Testis (tissue), 3 donors: ENCODE measurements around the gene JTB. TPM values are rescaled to one million over a fixed set of nuclear protein-coding genes. Genes with fewer than 3 reads are reported as not detected.

ENCODE experiments used
- DNase-seq: peaks from one replicate; pipeline ENCODE4 v3.0.0-alpha.2; 2019
- H3K27ac ChIP-seq, 2 donors: fragments of 200-600 bp; sonication (generic); one replicate each; pipeline ENCODE4 v1.5.1; 2019
- H3K27me3 ChIP-seq: fragments of 200-600 bp; sonication (generic); one replicate; pipeline ENCODE4 v1.5.1; 2019
- H3K36me3 ChIP-seq: fragments of 200-600 bp; sonication (generic); one replicate; pipeline ENCODE4 v1.5.1; 2017; ENCODE audit warnings: low read depth; ENCODE audit errors: missing control alignments
- H3K4me1 ChIP-seq: fragments of 200-600 bp; sonication (generic); one replicate; pipeline ENCODE4 v1.5.1; 2019
- H3K4me3 ChIP-seq, 2 donors: fragments of 200-600 bp; sonication (generic); one replicate each; pipeline ENCODE4 v1.5.1; 2017 to 2019
- H3K9me3 ChIP-seq: fragments of 200-600 bp; sonication (generic); one replicate; pipeline ENCODE4 v1.5.1; 2017
- POLR2A ChIP-seq: fragments of 450-650 bp; IDR thresholded peaks from one replicate; pipeline ENCODE4 v1.6.1; 2017; ENCODE audit warnings: antibody characterized with exemption, mild to moderate bottlenecking, moderate library complexity
- WGBS, 2 donors: methylation state at CpG; one replicate each; pipeline ENCODE4 v1.1.5; 2018; 5-methylcytosine and 5-hydroxymethylcytosine counted together
- intact Hi-C: fragments of 100-400 bp; cut with DNase I; formaldehyde crosslinking; loops from one replicate; pipeline ENCODE4 v1.15.1; 2023; ENCODE audit warnings: low total_unique reads
- polyA plus RNA-seq: library from polyadenylated mRNA; stranded (reverse); fragments of 350-450 nt; fragmentation: Illumina TruSeq; extraction: RNeasy Lipid Tissue Mini Kit (QIAGEN cat#74804); gene quantifications from one replicate; pipeline ENCODE4 v1.2.3, GENCODE V29; 2014; ENCODE audit warnings: low read depth, low replicate concordance; ENCODE audit not compliant: insufficient read depth
- total RNA-seq, 2 donors: library from RNA; depleted of rRNA; stranded (reverse); fragments of >200 nt; gene quantifications; one replicate each; pipeline ENCODE4 v1.2.3, GENCODE V29; 2016
- TF ChIP-seq, protein P1 (sequence below), 3 experiments: fragments of 450-650 bp in 2 of 3; fragments of 200-600 bp in 1 of 3; sonication (generic) in 1 of 3; IDR thresholded peaks; one replicate each; pipeline ENCODE4 v1.5.1; 2016 to 2019; ENCODE audit warnings: antibody characterized with exemption in 3 of 3, mild to moderate bottlenecking in 2 of 3, moderate library complexity in 1 of 3

Gene JTB
- total and polyA plus RNA-seq, 3 donors from 2014 or later, result 78.6 to 212 (median 159) TPM

DNA sequence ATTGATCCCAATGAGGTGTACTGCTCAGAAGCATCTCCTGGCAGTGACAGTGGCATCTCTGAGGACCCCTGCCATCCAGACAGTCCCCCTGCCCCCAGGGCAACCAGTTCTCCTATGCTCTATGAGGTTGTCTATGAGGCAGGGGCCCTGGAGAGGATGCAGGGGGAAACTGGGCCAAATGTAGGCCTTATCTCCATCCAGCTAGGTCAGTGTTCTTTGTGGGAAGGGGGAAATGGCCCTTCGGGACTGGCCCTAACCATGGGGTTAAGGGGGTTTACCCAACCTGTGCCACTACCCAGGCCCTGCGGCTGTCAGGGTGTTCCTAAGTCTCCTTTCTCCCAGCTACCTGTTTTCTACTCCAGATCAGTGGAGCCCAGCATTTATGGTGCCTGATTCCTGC is 8.5 kb downstream of the JTB start:
- WGBS, 2 donors, result 89 to 100% methylated on average over 2 of the region's 2 CpGs
- H3K9me3 ChIP-seq, result no peaks in the 10 kb centered on the region
- no peak overlapping the region for H3K4me3 ChIP-seq
- H3K27ac ChIP-seq, result no peak overlapping the region
- H3K27me3 ChIP-seq, result no peaks in the 10 kb centered on the region
- no peaks in the 10 kb centered on the region for H3K36me3 ChIP-seq
- intact Hi-C loops, result no loop called here
- TF ChIP-seq POLR2A, result no peak
- TF ChIP-seq, protein P1, sequence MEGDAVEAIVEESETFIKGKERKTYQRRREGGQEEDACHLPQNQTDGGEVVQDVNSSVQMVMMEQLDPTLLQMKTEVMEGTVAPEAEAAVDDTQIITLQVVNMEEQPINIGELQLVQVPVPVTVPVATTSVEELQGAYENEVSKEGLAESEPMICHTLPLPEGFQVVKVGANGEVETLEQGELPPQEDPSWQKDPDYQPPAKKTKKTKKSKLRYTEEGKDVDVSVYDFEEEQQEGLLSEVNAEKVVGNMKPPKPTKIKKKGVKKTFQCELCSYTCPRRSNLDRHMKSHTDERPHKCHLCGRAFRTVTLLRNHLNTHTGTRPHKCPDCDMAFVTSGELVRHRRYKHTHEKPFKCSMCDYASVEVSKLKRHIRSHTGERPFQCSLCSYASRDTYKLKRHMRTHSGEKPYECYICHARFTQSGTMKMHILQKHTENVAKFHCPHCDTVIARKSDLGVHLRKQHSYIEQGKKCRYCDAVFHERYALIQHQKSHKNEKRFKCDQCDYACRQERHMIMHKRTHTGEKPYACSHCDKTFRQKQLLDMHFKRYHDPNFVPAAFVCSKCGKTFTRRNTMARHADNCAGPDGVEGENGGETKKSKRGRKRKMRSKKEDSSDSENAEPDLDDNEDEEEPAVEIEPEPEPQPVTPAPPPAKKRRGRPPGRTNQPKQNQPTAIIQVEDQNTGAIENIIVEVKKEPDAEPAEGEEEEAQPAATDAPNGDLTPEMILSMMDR (IDR thresholded peaks at IDR 0.05), result no peak
- DNase-seq, result no peak
- H3K4me1 ChIP-seq, result peaks cover 34% of the 10 kb centered on the region

DNA sequence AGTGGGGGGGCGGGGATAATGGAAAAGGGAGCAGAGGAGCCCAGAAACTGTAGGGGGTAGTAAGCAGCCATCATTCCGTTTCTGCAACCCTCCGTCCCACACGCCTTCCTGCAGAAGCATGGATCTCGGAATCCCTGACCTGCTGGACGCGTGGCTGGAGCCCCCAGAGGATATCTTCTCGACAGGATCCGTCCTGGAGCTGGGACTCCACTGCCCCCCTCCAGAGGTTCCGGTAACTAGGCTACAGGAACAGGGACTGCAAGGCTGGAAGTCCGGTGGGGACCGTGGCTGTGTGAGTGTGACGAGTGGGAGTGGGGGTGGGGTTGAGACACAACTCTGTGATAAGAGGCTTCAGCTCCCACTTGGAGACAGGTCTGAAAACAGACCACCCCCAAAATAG is 9.1 kb downstream of the JTB start:
- Histone ChIP-seq H3K27me3 (no peaks in the 10 kb centered on the region), H3K36me3 (no peaks in the 10 kb centered on the region), H3K4me1 (peaks cover 34% of the 10 kb centered on the region), H3K27ac (peak overlapping the region in 1 of 2 donors; percentile 94), H3K4me3 (peak overlapping the region in 1 of 2 donors; percentile 61), H3K9me3 (no peaks in the 10 kb centered on the region)
- WGBS, 2 donors, result 0 to 1% methylated on average over 1 to 13 of the region's 13 CpGs
- TF ChIP-seq, protein P1 (IDR thresholded peaks at IDR 0.05), result no peak
- TF ChIP-seq POLR2A, result no peak
- DNase-seq, result no peak
- intact Hi-C loops, result no loop called here

DNA sequence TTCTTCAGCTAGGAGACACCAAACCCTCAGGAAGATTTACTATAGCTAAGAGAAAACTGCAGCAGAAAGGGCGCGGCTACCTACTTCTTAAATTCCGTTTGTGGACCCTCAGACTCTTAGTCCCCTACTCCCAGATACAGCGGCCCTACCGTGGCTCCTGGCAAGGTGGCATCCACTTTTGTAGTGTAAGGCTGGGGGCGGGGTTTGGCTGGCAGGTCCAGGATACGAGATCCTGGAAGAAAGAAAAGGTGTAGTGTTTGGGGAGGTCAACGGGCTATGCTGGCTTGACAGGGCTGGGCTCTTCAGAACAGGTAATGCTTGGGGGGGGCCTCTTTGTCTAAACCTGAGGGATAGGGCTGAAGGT is 9.5 kb downstream of the JTB start:
- H3K4me1 ChIP-seq, result peaks cover 34% of the 10 kb centered on the region
- intact Hi-C loops, result no loop called here
- no peaks in the 10 kb centered on the region for H3K9me3 ChIP-seq
- TF ChIP-seq, protein P1 (IDR thresholded peaks at IDR 0.05), result no peak
- no peak for TF ChIP-seq POLR2A
- no peaks in the 10 kb centered on the region for H3K27me3 ChIP-seq
- H3K4me3 ChIP-seq, result peak overlapping the region; percentile 61 to 66
- H3K27ac ChIP-seq, result peak overlapping the region; percentile 80 to 94
- WGBS, 2 donors, result 1 to 3% methylated on average over 8 of the region's 8 CpGs
- peak; percentile 58 for DNase-seq
- H3K36me3 ChIP-seq, result no peaks in the 10 kb centered on the region

DNA sequence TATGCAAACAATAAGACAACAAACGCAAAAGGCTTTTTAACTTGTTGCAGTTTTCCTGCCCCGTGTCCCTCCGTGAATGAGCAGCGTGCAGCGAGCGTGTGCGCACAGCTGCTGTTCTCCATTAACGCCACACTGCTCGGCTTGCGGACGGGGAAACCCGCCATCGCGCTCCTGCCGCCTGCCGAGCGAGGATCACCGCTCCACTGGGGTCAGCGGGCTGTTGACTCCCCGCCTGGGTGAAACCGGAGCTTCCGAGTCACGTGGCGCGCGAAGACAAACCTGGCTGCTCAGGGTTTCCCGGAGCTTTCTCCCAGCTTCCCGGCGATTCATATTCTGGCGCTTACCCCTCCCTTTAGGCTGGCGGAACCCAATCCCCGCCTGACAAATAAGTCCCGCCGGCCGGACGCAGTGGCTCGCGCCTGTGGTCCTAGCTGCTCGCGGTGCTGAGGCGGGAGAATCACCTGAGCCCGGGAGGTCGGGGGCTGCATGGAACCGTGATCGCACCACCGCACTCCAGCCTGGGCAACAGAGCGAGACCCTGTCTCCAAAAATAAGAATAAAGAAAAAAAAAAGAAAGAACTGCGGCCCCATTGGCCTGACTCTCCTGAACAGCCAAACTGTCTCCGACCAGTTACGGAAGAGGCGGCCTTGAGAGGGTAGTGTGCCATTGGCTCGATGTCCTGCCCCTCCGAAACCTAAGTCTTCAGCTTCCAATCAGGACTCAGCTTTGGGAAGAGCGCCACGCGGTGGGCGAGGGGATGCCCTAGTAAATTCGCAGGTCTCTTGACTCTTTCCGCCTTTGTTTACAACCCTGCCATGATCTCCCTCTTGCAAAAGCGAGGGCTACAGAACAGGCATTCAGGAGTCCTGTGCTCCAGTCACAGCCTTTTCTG is 10.1 kb downstream of the JTB start, which contains the start of gene CREB3L4:
Gene CREB3L4, plus strand, starts transcription at position 796 of the 893 bp plus-strand sequence. CDS start 624 bp downstream, outside the sequence.
- H3K27ac ChIP-seq, result peak within 1 kb of the TSS; percentile 80 to 94
- H3K4me3 ChIP-seq, result peak within 1 kb of the TSS; percentile 61 to 66
- TF ChIP-seq, protein P1 (IDR thresholded peaks at IDR 0.05), result peak in 1 of 3 experiments; percentile 29
- peak; percentile 5 for TF ChIP-seq POLR2A
- 0 to 1% methylated on average over 7 to 57 of the region's 60 CpGs for WGBS, 2 donors
- H3K36me3 ChIP-seq, result no peaks in the 10 kb centered on the region
- intact Hi-C loops, result no loop called here
- H3K27me3 ChIP-seq, result no peaks in the 10 kb centered on the region
- H3K4me1 ChIP-seq, result peaks cover 40% of the 10 kb centered on the region
- peak; percentile 97 for DNase-seq
- H3K9me3 ChIP-seq, result no peaks in the 10 kb centered on the region
